GM12878 (cell line): ENCODE measurements around the gene CSTPP1. TPM values are rescaled to one million over a fixed set of nuclear protein-coding genes. Genes with fewer than 3 reads are reported as not detected.

Source experiments
- ATAC-seq: fragments of 200-7000 bp; cut with Tn5 transposase; 3 replicates; pipeline ENCODE4 v1.9.1; 2020; ENCODE audit warnings: mild to moderate bottlenecking, moderate library complexity
- BruUV-seq: library from RNA; stranded (reverse); fragments of 400-500 nt; replicated peaks from 2 replicates; lab custom pipeline; 2021; lab: Mats Ljungman, UMichigan
- CTCF ChIA-PET: fragments of 300-600 bp; sonication (Branson Sonifier 250); formaldehyde crosslinking; extraction: SDS; loops from one replicate; lab custom pipeline; 2021; ENCODE audit warnings: inconsistent platforms; lab: Yijun Ruan, JAX
- POLR2A ChIA-PET: fragments of 350-600 bp; formaldehyde crosslinking; extraction: SDS; loops from one replicate; lab custom pipeline; 2021; ENCODE audit warnings: inconsistent platforms; lab: Charles Lee
- RAD21 ChIA-PET: fragments of 300-600 bp; sonication (Branson Sonifier 250); formaldehyde crosslinking; loops from one replicate; lab custom pipeline; 2023; ENCODE audit warnings: antibody characterized with exemption; ENCODE audit not compliant: unreplicated experiment; lab: Charles Lee
- SMC1A ChIA-PET: fragments of 300-600 bp; sonication (Branson Sonifier 250); formaldehyde crosslinking; loops from one replicate; lab custom pipeline; 2023; ENCODE audit not compliant: unreplicated experiment, uncharacterized antibody; lab: Charles Lee
- DNase-seq: peaks from one replicate; pipeline ENCODE4 v3.0.0-alpha.2; 2011; ENCODE audit warnings: low read depth, low spot score
- FAIRE-seq: peaks from 3 replicates; lab custom pipeline; 2011; peaks lifted over from hg19 to GRCh38; lab: Jason Lieb, UNC
- H2AFZ ChIP-seq: 2 replicates; pipeline ENCODE4 v1.6.0; 2011; ENCODE audit warnings: low read depth, low read length, control low read depth; ENCODE audit not compliant: control insufficient read depth
- H3K27ac ChIP-seq: 2 replicates; pipeline ENCODE4 v1.5.1; 2011; ENCODE audit warnings: control low read depth; ENCODE audit not compliant: control insufficient read depth, insufficient read depth
- H3K27me3 ChIP-seq, 2 experiments: replicated peaks in 1 of 2; 2 replicates each; pipeline versions ENCODE4 v1.6.0 to v1.6.1; 2011; ENCODE audit warnings: low read length in 1 of 2; ENCODE audit not compliant: control insufficient read depth in 2 of 2, insufficient read depth in 2 of 2
- H3K36me3 ChIP-seq, 2 experiments: 2 replicates each; pipeline ENCODE4 v1.5.1; 2011; ENCODE audit warnings: low read length in 1 of 2; ENCODE audit not compliant: control insufficient read depth in 2 of 2, insufficient read depth in 2 of 2
- H3K4me1 ChIP-seq: 2 replicates; pipeline ENCODE4 v1.6.1; 2011; ENCODE audit warnings: mild to moderate bottlenecking, low read length, moderate library complexity, mixed read lengths; ENCODE audit not compliant: control insufficient read depth, insufficient read depth
- H3K4me2 ChIP-seq: 2 replicates; pipeline ENCODE4 v1.6.0; 2011; ENCODE audit warnings: control low read depth; ENCODE audit not compliant: control insufficient read depth, insufficient read depth
- H3K4me3 ChIP-seq: fragments of 200-600 bp; sonication (generic); 2 replicates; pipeline ENCODE4 v1.5.1; 2016
- H3K79me2 ChIP-seq: 2 replicates; pipeline ENCODE4 v1.6.0; 2011; ENCODE audit warnings: low read length; ENCODE audit not compliant: control insufficient read depth, insufficient read depth
- H3K9ac ChIP-seq: 2 replicates; pipeline ENCODE4 v1.8.0; 2011; ENCODE audit warnings: low read length, control low read depth, mixed read lengths; ENCODE audit not compliant: control insufficient read depth, insufficient read depth
- H3K9me3 ChIP-seq: replicated peaks from 3 replicates; pipeline ENCODE4 v1.5.1; 2011; ENCODE audit warnings: mild to moderate bottlenecking, low read length; ENCODE audit not compliant: control insufficient read depth, insufficient read depth
- H4K20me1 ChIP-seq: 2 replicates; pipeline ENCODE4 v1.6.0; 2011; ENCODE audit not compliant: control insufficient read depth, insufficient read depth
- BACH1 ChIP-seq: fragments of 450-650 bp; IDR thresholded peaks from 2 replicates; pipeline ENCODE4 v1.6.1; 2017; ENCODE audit warnings: mild to moderate bottlenecking, borderline replicate concordance
- BMI1 ChIP-seq: fragments of 450-650 bp; IDR thresholded peaks from 2 replicates; pipeline ENCODE4 v1.6.1; 2016; ENCODE audit warnings: mild to moderate bottlenecking, moderate library complexity, borderline replicate concordance
- CHD2 ChIP-seq: IDR thresholded peaks from 2 replicates; pipeline ENCODE4 v1.6.1; 2011; ENCODE audit warnings: low read depth, low read length, improper control_type of control experiment, borderline replicate concordance
- CUX1 ChIP-seq: IDR thresholded peaks from 2 replicates; pipeline ENCODE4 v1.6.1; 2012; ENCODE audit warnings: improper control_type of control experiment, low read depth, low read length; ENCODE audit not compliant: insufficient replicate concordance
- EGR1 ChIP-seq, 2 experiments: IDR thresholded peaks; 1 replicate in 1 of 2; 2 replicates in 1 of 2; pipeline ENCODE4 v1.6.1; 2011 to 2012; ENCODE audit warnings: low read depth in 2 of 2, low read length in 2 of 2, borderline replicate concordance in 1 of 2, mild to moderate bottlenecking in 1 of 2, moderate library complexity in 1 of 2
- EZH2 ChIP-seq: IDR thresholded peaks from 2 replicates; pipeline ENCODE4 v1.6.1; 2012; ENCODE audit warnings: low read depth, mild to moderate bottlenecking, control low read depth, inconsistent platforms, low read length, borderline replicate concordance; ENCODE audit not compliant: control insufficient read depth
- IRF3 ChIP-seq: fragments of 450-650 bp; IDR thresholded peaks from 2 replicates; pipeline ENCODE4 v1.6.1; 2014; ENCODE audit warnings: mild to moderate bottlenecking
- IRF4 ChIP-seq: IDR thresholded peaks from 2 replicates; pipeline ENCODE4 v1.6.1; 2011; ENCODE audit warnings: low read depth, low read length
- MTA3 ChIP-seq: IDR thresholded peaks from 2 replicates; pipeline ENCODE4 v1.6.1; 2012; ENCODE audit warnings: low read length, inconsistent platforms, borderline replicate concordance
- SMAD5 ChIP-seq: IDR thresholded peaks from 2 replicates; pipeline ENCODE4 v1.6.1; 2016; ENCODE audit warnings: antibody characterized with exemption, low read depth
- SMARCA5 ChIP-seq: fragments of 450-650 bp; IDR thresholded peaks from 2 replicates; pipeline ENCODE4 v1.6.1; 2017; ENCODE audit warnings: mild to moderate bottlenecking
- ZBED1 ChIP-seq: IDR thresholded peaks from 2 replicates; pipeline ENCODE4 v1.6.1; 2016; ENCODE audit warnings: borderline replicate concordance
- WGBS: methylation state at CpG from one replicate; pipeline ENCODE4 v1.1.6; 2016; ENCODE audit warnings: low lambda C conversion rate; ENCODE audit not compliant: insufficient replicate concordance, insufficient coverage; ENCODE audit errors: missing lambda C conversion rate; 5-methylcytosine and 5-hydroxymethylcytosine counted together
- in situ Hi-C: fragments of 300-500 bp; cut with MboI; formaldehyde crosslinking; loops from 9 replicates; pipeline ENCODE4 v1.14.3; 2018; ENCODE audit warnings: mixed read lengths
- intact Hi-C: fragments of 100-400 bp; cut with micrococcal nuclease; formaldehyde crosslinking; loops from one replicate; pipeline ENCODE4 v1.14.2; 2022; ENCODE audit not compliant: unreplicated experiment
- polyA plus RNA-seq, 11 experiments: library from polyadenylated mRNA; depleted of rRNA in 4 of 11; unstranded in 6 of 11; stranded (reverse) in 5 of 11; fragments of >200 nt; fragmentation: Nextera tagmentation in 4 of 11; fragmentation: Illumina TruSeq in 1 of 11; extraction: Ambion mirVana in 4 of 11; extraction: Trizol in 1 of 11; gene quantifications; 1 replicate in 1 of 11; 2 replicates in 10 of 11; pipeline versions ENCODE4 v1.2.1 to v1.2.3, GENCODE V29; 2011 to 2016; ENCODE audit warnings: inconsistent platforms in 2 of 11, missing spikeins in 2 of 11, low read depth in 1 of 11
- total RNA-seq, 4 experiments: library from RNA; depleted of rRNA in 3 of 4; stranded (reverse); fragments of >200 nt in 3 of 4; fragmentation: Illumina TruSeq in 1 of 4; extraction: Trizol in 1 of 4; gene quantifications; 2 replicates each; pipeline versions ENCODE4 v1.2.1 to v1.2.3, GENCODE V29; 2013 to 2021
- TF ChIP-seq, protein P1 (sequence below): fragments of 450-650 bp; formaldehyde crosslinking; IDR thresholded peaks from 2 replicates; pipeline ENCODE4 v1.5.0; 2022; ENCODE audit warnings: mild to moderate bottlenecking, missing genetic modification characterization
- TF ChIP-seq, protein P2 (sequence below): IDR thresholded peaks from 2 replicates; pipeline ENCODE4 v1.6.1; 2012; ENCODE audit warnings: low read depth, low read length, improper control_type of control experiment

Gene CSTPP1
- total and polyA plus RNA-seq, 10 of the 15 experiments (the other 5 are each of a cell fraction or from before 2014, with no cell fraction given), result 7.1 to 23.4 (median 17.5) TPM

GRCh38 chr11:47182380-47182779, 245.8 kb downstream of the CSTPP1 start:
- Histone ChIP-seq H3K4me1 (peaks cover 16% of the 10 kb centered on the region), H3K4me3 (no peak overlapping the region), H3K9me3 (no peaks in the 10 kb centered on the region), H4K20me1 (no peaks in the 10 kb centered on the region), H3K36me3 (no peaks in the 10 kb centered on the region), H3K79me2 (no peaks in the 10 kb centered on the region), H3K4me2 (no peak overlapping the region), H3K27me3 (peaks cover 0 to 13% of the 10 kb centered on the region in 2 experiments; a peak in 3 of 4 replicates), H3K9ac (no peak overlapping the region), H3K27ac (no peak overlapping the region), H2AFZ (no peak overlapping the region)
- DNase-seq (no peak), ATAC-seq (no peak), FAIRE-seq (no peak)
- ChIA-PET POLR2A (interaction anchor here (0.7 kb wide), 1 partner anchor 70 kb away, joined by 4 read pairs; no protein-coding TSS in a partner anchor), SMC1A (no interaction called here), RAD21 (interaction anchor here (1.1 kb wide), 1 partner anchor 77 kb away, joined by 3 read pairs; no protein-coding TSS in a partner anchor), CTCF (interaction anchor here (1.2 to 2.0 kb wide), 2 partner anchors 77 to 230 kb away, joined by 3 to 7 read pairs; no protein-coding TSS in a partner anchor)
- 91% methylated on average over 17 of the region's 17 CpGs for WGBS
- intact Hi-C loops (no loop called here), in situ Hi-C loops (no loop called here)
- TF ChIP-seq CUX1 (no peak), SMAD5 (no peak), EZH2 (no peak), SMARCA5 (no peak), BMI1 (no peak), IRF4 (no peak), MTA3 (no peak), IRF3 (no peak), CHD2 (no peak), BACH1 (no peak), EGR1 (IDR thresholded peaks at IDR 0.05; ENCODE audit: borderline replicate concordance in 1 of 2, low read depth in 2 of 2, low read length in 2 of 2) (no peak), ZBED1 (no peak)
- TF ChIP-seq, protein P1, sequence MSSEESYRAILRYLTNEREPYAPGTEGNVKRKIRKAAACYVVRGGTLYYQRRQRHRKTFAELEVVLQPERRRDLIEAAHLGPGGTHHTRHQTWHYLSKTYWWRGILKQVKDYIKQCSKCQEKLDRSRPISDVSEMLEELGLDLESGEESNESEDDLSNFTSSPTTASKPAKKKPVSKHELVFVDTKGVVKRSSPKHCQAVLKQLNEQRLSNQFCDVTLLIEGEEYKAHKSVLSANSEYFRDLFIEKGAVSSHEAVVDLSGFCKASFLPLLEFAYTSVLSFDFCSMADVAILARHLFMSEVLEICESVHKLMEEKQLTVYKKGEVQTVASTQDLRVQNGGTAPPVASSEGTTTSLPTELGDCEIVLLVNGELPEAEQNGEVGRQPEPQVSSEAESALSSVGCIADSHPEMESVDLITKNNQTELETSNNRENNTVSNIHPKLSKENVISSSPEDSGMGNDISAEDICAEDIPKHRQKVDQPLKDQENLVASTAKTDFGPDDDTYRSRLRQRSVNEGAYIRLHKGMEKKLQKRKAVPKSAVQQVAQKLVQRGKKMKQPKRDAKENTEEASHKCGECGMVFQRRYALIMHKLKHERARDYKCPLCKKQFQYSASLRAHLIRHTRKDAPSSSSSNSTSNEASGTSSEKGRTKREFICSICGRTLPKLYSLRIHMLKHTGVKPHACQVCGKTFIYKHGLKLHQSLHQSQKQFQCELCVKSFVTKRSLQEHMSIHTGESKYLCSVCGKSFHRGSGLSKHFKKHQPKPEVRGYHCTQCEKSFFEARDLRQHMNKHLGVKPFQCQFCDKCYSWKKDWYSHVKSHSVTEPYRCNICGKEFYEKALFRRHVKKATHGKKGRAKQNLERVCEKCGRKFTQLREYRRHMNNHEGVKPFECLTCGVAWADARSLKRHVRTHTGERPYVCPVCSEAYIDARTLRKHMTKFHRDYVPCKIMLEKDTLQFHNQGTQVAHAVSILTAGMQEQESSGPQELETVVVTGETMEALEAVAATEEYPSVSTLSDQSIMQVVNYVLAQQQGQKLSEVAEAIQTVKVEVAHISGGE (CRISPR knock-in tag), result no peak
- TF ChIP-seq, protein P2, sequence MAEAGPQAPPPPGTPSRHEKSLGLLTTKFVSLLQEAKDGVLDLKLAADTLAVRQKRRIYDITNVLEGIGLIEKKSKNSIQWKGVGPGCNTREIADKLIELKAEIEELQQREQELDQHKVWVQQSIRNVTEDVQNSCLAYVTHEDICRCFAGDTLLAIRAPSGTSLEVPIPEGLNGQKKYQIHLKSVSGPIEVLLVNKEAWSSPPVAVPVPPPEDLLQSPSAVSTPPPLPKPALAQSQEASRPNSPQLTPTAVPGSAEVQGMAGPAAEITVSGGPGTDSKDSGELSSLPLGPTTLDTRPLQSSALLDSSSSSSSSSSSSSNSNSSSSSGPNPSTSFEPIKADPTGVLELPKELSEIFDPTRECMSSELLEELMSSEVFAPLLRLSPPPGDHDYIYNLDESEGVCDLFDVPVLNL, result no peak
- BruUV-seq, result no TSS peak
